ENCODE measurements around the gene FCRLA. TPM values are rescaled to one million over a fixed set of nuclear protein-coding genes. Genes with fewer than 3 reads are reported as not detected.
"Not testable (repeated sequence)": the region's sequence is repeated elsewhere in the genome, so short reads cannot be mapped to it uniquely, and the experiment has no call there.

The FCRLA gene
- polyA plus RNA-seq, 1 donor from 2014 or later = 445 TPM

DNA sequence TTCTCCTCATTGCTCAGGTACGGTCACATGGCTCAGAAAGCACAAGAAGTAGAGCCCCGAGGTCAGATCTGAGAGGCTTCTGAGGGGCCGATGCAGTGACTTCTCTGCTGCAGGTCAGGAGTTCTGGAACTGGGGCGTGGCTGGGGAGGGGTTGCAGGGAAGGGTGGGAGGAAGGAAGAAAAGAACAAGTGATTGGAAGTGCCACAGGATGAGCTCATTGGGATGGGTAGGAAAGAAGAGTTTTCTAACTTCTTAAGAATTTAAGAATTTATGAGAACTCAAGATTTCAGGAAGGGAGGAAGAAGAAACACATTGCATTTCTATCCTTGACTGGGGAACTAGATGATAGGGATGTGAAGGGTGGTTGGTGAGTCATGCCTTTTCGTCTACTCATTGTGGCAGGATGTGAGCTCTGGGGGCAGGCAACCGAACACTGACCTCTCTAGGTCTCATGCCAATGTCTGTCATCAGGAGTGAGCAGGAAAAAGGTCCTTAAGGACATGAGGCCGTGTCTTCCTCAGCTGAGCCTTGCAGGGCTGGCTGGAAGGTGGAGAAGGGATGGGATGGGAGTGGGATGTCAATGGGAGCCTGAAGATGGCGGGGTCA is 14.8 kb downstream of the FCRLA start:
- H3K4me1 Mint-ChIP-seq = peaks cover 30 to 50% (median 43%) of the 10 kb centered on the region in 3 donors
- H3K27ac Mint-ChIP-seq = no peak overlapping the region
- H3K4me3 Mint-ChIP-seq = peak overlapping the region in 1 of 4 donors; percentile 30
- no peaks in the 10 kb centered on the region for H3K9me3 Mint-ChIP-seq
- H3K36me3 Mint-ChIP-seq = peaks cover 2% of the 10 kb centered on the region
- no peaks in the 10 kb centered on the region for H3K27me3 Mint-ChIP-seq

- Mint-ChIP-seq H3K4me1 (peaks cover 24 to 45% (median 38%) of the 10 kb centered on the region in 3 donors), H3K4me3 (no peak overlapping the region), H3K36me3 (peaks cover 2% of the 10 kb centered on the region), H3K27ac (no peak overlapping the region), H3K27me3 (no peaks in the 10 kb centered on the region), H3K9me3 (no peaks in the 10 kb centered on the region)
Measured at GRCh38 chr1:161722406-161722805, 15.4 kb downstream of the FCRLA start.

DNA sequence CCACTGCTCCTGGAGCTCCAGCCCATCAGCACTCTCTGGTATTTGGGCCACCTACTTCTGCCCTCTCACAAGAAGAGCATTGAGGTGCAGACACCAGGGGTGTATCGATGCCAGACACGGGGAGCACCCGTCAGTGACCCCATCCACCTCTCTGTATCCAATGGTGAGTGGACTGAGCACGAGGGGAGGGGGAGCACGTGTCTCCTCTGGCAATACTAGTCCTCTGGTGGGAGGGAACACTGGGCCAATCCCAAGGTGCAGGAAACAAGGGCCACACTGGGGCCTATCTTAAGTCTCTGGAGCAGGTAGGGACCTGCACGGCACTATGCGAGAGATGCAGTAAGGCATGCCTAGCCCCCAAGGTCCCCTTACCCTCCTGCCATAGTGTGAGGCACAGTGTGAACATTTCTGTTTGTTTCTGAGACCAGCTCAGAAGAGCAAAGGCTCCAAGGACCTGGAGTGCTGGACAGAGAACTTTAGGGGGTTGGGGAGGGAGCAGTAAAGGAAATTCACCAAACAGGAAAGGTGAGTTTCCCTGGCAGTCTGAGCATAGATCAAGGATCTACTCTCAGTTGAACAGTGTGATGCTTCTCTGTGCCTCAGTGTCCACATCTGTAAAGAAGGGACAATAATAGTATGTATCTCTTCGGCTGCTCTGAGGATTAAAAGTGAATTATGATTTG is 16.6 kb downstream of the FCRLA start:
- no peaks in the 10 kb centered on the region for H3K9me3 Mint-ChIP-seq
- H3K27ac Mint-ChIP-seq = no peak overlapping the region
- no peaks in the 10 kb centered on the region for H3K27me3 Mint-ChIP-seq
- H3K36me3 Mint-ChIP-seq = peaks cover 3% of the 10 kb centered on the region
- peak overlapping the region in 1 of 4 donors; percentile 50 for H3K4me3 Mint-ChIP-seq
- peaks cover 28 to 46% (median 36%) of the 10 kb centered on the region in 3 donors for H3K4me1 Mint-ChIP-seq

DNA sequence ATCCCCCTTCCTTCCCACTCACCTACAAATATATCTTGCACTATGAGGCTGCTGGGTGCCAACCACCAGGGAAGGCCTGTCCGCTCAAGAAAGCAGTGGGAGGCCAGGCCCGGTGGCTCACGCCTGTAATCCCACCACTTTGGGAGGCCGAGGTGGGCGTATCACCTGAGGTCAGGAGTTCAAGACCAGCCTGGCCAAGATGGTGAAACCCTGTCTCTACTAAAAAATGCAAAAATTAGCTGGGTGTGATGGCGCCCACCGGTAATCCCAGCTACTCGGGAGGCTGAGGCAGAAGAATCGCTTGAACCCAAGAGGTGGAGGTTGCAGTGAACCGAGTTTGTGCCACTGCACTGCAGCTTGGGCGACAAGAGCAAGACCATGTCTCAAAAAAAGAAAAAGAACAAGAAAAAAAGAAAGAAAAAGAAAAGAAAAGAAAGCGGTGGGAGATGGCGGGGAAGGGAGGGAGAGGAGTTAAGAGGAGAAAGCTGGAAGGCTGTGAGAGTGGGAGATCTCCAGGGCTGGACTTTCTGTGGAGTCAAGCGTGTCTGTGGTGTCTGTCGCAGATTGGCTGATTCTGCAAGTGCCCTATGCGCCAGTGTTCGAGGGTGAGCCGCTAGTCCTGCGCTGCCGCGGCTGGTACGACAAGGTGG is 18.4 kb downstream of the FCRLA start:
- H3K36me3 Mint-ChIP-seq, H3K9me3 Mint-ChIP-seq, H3K27me3 Mint-ChIP-seq: not testable (repeated sequence)
- peak overlapping the region; percentile 94 to 98 (median 96) for H3K4me3 Mint-ChIP-seq
- peaks cover 26 to 44% (median 26%) of the 10 kb centered on the region in 3 donors for H3K4me1 Mint-ChIP-seq
- peak overlapping the region; percentile 76 to 97 (median 90) for H3K27ac Mint-ChIP-seq

DNA sequence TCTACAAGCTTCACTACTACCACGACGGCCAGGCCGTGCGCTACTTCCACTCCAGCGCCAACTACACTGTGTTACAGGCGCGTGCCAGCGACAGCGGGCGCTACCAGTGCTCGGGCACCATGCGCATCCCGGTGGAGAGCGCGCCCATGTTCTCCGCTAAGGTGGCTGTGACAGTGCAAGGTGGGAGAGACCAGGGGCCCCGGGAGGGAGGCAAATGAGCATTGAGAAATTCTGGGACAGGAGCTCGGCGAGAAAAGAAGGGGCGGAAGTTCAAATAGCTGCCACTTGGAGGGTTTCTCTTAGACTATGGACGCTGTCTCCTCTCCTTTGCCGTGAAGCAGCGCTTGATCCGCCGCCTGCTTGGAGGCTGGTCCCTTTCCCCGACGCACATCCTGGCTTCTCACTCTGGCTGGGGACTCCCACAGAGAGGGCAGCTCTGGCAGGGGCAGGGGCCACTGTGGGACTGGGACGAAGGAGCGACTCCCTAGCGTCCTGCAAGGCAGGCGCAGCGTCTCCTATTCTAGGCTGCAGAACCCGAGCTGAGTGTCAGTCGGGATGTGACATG is 19.0 kb downstream of the FCRLA start:
- H3K4me1 Mint-ChIP-seq = peaks cover 25 to 41% (median 25%) of the 10 kb centered on the region in 3 donors
- no peaks in the 10 kb centered on the region for H3K9me3 Mint-ChIP-seq

DNA sequence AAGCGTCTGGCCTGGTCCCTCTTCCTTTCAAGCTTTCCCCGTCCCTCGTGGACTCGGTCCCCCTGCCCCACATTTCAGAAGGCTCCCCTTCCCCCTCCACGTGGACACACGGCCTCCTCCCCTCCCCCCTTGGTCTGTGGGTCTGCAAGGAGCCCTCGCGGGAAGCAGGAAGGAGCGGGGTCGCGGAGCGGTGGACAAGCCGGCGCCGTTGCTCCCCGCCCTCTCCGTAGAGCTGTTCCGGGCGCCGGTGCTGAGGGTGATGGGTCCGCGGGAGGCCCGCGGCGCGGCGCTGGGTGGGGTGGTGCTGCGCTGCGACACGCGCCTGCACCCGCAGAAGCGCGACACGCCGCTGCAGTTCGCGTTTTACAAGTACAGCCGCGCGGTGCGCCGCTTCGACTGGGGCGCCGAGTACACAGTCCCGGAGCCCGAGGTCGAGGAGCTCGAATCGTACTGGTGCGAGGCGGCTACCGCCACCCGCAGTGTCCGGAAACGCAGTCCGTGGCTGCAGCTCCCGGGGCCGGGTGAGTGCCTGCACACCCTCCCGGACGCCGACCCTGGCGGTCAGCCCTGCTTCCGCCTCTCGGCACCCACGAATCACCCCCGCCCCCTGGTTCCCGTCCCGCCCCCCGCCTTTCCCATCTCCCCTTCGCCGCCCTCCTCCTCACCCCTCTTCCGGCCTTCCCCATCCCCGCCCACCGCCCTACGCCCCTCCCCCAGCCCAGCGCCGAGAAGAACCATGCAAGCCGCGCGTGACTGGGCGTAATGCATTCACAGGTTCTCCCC is 19.6 kb downstream of the FCRLA start:
- H3K27me3 Mint-ChIP-seq = no peaks in the 10 kb centered on the region
- H3K4me1 Mint-ChIP-seq = peaks cover 24 to 37% (median 31%) of the 10 kb centered on the region in 3 donors
- H3K36me3 Mint-ChIP-seq = peaks cover 3% of the 10 kb centered on the region
- no peaks in the 10 kb centered on the region for H3K9me3 Mint-ChIP-seq
- H3K27ac Mint-ChIP-seq = peak overlapping the region; percentile 61 to 97 (median 76)
- H3K4me3 Mint-ChIP-seq = peak overlapping the region; percentile 94 to 98 (median 96)

More for the DNA sequence above, 19.0 kb downstream of the FCRLA start:
- Mint-ChIP-seq H3K4me3 (peak overlapping the region; percentile 94 to 98 (median 96)), H3K36me3 (peaks cover 3% of the 10 kb centered on the region), H3K27ac (peak overlapping the region; percentile 76 to 97 (median 90)), H3K27me3 (no peaks in the 10 kb centered on the region)

GRCh38 chr1:161727256-161727924 is 20.4 kb downstream of the FCRLA start:
- Mint-ChIP-seq H3K4me1 (peaks cover 22 to 33% (median 32%) of the 10 kb centered on the region in 3 donors), H3K27ac (peak overlapping the region; percentile 88 to 93 (median 89))

GRCh38 chr1:161728376-161729226 is 21.6 kb downstream of the FCRLA start:
- no peaks in the 10 kb centered on the region for H3K9me3 Mint-ChIP-seq
- peak overlapping the region in 2 of 4 donors; percentile 94 to 96 for H3K4me3 Mint-ChIP-seq
- peaks cover 22 to 33% (median 32%) of the 10 kb centered on the region in 3 donors for H3K4me1 Mint-ChIP-seq
- H3K27me3 Mint-ChIP-seq = no peaks in the 10 kb centered on the region
- H3K27ac Mint-ChIP-seq = peak overlapping the region in 2 of 3 donors; percentile 20 to 27
- peaks cover 2% of the 10 kb centered on the region for H3K36me3 Mint-ChIP-seq

More at GRCh38 chr1:161727256-161727924, 20.4 kb downstream of the FCRLA start:
- no peaks in the 10 kb centered on the region for H3K27me3 Mint-ChIP-seq
- no peaks in the 10 kb centered on the region for H3K9me3 Mint-ChIP-seq
- peak overlapping the region; percentile 92 to 98 (median 95) for H3K4me3 Mint-ChIP-seq
- peaks cover 2% of the 10 kb centered on the region for H3K36me3 Mint-ChIP-seq

DNA sequence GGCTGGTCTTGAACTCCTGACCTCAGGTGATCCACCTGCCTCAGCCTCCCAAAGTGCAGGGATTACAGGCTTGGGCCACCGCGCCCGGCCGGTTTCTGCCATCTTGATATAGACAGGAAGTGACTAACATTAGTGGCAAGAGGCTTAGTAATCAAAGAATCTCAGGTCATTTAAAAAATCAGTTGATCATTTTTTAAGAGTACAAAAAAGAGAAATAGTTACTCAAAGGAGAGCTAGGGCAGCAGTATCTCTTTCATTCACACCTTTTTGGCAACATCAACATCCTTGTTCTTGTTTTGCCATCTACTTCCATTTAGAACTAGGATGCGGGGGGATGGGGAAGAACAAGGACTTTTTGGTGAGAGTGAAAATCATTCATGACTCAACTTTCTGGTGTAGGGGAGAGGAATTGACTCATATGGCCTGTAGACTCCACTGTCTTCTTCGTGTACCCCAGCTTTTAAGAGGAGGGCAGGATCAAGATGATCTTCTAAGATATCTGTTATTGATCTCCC is 23.1 kb downstream of the FCRLA start:
- no peaks in the 10 kb centered on the region for H3K27me3 Mint-ChIP-seq
- no peaks in the 10 kb centered on the region for H3K9me3 Mint-ChIP-seq
- H3K4me3 Mint-ChIP-seq = peak overlapping the region in 2 of 4 donors; percentile 9 to 41
- peak overlapping the region in 1 of 3 donors; percentile 12 for H3K27ac Mint-ChIP-seq
- H3K4me1 Mint-ChIP-seq = peaks cover 18 to 32% (median 29%) of the 10 kb centered on the region in 3 donors
- peaks cover 2% of the 10 kb centered on the region for H3K36me3 Mint-ChIP-seq

DNA sequence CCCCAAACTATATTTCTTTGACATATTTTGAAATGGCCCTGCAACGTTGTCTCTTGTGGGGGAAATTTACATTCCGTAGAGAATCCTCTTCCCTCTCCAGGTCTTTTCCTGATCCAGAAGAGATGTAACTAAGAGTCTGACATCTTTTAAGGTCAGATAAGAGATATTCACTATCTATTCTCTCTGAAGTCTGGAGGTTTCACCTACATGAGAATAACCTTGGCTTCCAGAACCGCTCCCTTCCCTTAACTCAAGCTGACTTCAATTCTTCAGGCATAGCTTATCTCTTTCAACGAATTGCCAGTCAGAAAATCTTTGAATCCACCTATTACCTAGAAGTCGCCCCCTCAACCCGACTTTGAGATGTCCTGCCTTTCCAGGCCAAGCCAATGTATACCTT is 24.2 kb downstream of the FCRLA start:
- Mint-ChIP-seq H3K9me3 (no peaks in the 10 kb centered on the region), H3K4me1 (peaks cover 11 to 26% (median 25%) of the 10 kb centered on the region in 3 donors), H3K36me3 (peaks cover 2% of the 10 kb centered on the region), H3K4me3 (peak overlapping the region in 1 of 4 donors; percentile 41), H3K27ac (peak overlapping the region in 2 of 3 donors; percentile 33 to 54), H3K27me3 (no peaks in the 10 kb centered on the region)

- peak overlapping the region in 1 of 4 donors; percentile 41 for H3K4me3 Mint-ChIP-seq
- peaks cover 2% of the 10 kb centered on the region for H3K36me3 Mint-ChIP-seq
- H3K4me1 Mint-ChIP-seq = peaks cover 11 to 29% (median 25%) of the 10 kb centered on the region in 3 donors
- H3K9me3 Mint-ChIP-seq = no peaks in the 10 kb centered on the region
- H3K27ac Mint-ChIP-seq = peak overlapping the region in 2 of 3 donors; percentile 12 to 33
- no peaks in the 10 kb centered on the region for H3K27me3 Mint-ChIP-seq
Measured at GRCh38 chr1:161731981-161732718, 25.1 kb downstream of the FCRLA start.

- H3K27ac Mint-ChIP-seq = no peak overlapping the region
- no peaks in the 10 kb centered on the region for H3K36me3 Mint-ChIP-seq
- peaks cover 9 to 22% (median 18%) of the 10 kb centered on the region in 3 donors for H3K4me1 Mint-ChIP-seq
- no peaks in the 10 kb centered on the region for H3K9me3 Mint-ChIP-seq
- H3K27me3 Mint-ChIP-seq = no peaks in the 10 kb centered on the region
- no peak overlapping the region for H3K4me3 Mint-ChIP-seq
Measured at GRCh38 chr1:161733526-161733925, 26.5 kb downstream of the FCRLA start.

Measured in IgD-negative memory B cell (primary cell).